ENCODE data around the gene CFAP107. TPM values are rescaled to one million over a fixed set of nuclear protein-coding genes. Genes with fewer than 3 reads are reported as not detected.

CFAP107 gene
- total and polyA plus RNA-seq, 2 donors (not counting 1 experiment from before 2014, with no cell fraction given) = not detected

DNA sequence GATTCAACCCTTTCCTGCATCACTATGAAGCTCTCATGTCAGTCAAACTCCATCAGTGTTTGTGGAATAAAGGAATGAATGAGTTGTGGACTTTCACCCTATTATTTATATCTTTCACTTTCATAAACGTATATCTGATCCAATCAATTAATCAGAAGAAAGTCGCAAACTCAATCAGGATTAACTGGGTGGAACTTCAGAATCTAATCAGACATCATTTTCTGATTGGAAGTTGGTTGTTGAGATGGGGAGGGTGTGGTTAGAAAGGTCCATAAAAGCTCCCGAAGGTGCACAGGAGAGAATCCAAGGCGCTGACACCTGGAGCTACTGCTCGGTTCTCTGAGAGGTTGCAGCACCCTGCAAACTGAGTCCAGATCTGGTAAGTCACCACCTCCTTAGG, 27.4 kb downstream of the CFAP107 start, which contains the start of gene PRAMEF12:
TSS of gene PRAMEF12 (plus strand) at position 301 of the 400 bp plus-strand sequence. CDS start 1,130 bp downstream, outside the sequence.
- no peak within 1 kb of the TSS for H3K27ac ChIP-seq (ENCODE audit: low read length in 2 of 2)
- DNase-seq = no peak
- ATAC-seq (ENCODE audit: low read depth) = no peak
- TF ChIP-seq, protein P1, sequence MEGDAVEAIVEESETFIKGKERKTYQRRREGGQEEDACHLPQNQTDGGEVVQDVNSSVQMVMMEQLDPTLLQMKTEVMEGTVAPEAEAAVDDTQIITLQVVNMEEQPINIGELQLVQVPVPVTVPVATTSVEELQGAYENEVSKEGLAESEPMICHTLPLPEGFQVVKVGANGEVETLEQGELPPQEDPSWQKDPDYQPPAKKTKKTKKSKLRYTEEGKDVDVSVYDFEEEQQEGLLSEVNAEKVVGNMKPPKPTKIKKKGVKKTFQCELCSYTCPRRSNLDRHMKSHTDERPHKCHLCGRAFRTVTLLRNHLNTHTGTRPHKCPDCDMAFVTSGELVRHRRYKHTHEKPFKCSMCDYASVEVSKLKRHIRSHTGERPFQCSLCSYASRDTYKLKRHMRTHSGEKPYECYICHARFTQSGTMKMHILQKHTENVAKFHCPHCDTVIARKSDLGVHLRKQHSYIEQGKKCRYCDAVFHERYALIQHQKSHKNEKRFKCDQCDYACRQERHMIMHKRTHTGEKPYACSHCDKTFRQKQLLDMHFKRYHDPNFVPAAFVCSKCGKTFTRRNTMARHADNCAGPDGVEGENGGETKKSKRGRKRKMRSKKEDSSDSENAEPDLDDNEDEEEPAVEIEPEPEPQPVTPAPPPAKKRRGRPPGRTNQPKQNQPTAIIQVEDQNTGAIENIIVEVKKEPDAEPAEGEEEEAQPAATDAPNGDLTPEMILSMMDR (IDR thresholded peaks at IDR 0.05) = no peak
- TF ChIP-seq EZH2 (IDR thresholded peaks at IDR 0.05; ENCODE audit: borderline replicate concordance, insufficient read depth, low read depth, low read length, poor library complexity, severe bottlenecking) = no peak
- ChIA-PET CTCF (no interaction called here), POLR2A (no interaction called here)
- Mint-ChIP-seq H3K9me3 (ENCODE audit: insufficient read depth) (no peaks in the 10 kb centered on the region), H3K27me3 (peaks cover 25% of the 10 kb centered on the region), H3K4me3 (no peak within 1 kb of the TSS), H3K27ac (no peak within 1 kb of the TSS), H3K4me1 (no peaks in the 10 kb centered on the region)
- H4K20me1 ChIP-seq (ENCODE audit: control insufficient read depth, insufficient read depth, low read length, poor library complexity, severe bottlenecking) = no peaks in the 10 kb centered on the region
- no peak within 1 kb of the TSS for H3K4me2 ChIP-seq (replicated peaks; ENCODE audit: low read depth, low read length, poor library complexity, severe bottlenecking)
- H3K36me3 ChIP-seq (replicated peaks in 1 of 2; ENCODE audit: control extremely low read depth in 1 of 2, control insufficient read depth in 1 of 2, extremely low read depth in 1 of 2, insufficient read depth in 2 of 2, low read length in 1 of 2) = no peaks in the 10 kb centered on the region
- no peak within 1 kb of the TSS for H2AFZ ChIP-seq (ENCODE audit: insufficient read depth, low read depth, low read length, poor library complexity, severe bottlenecking)
- H3K4me1 ChIP-seq (ENCODE audit: control insufficient read depth in 2 of 2, insufficient read depth in 2 of 2, low read length in 2 of 2) = no peaks in the 10 kb centered on the region
- H3K4me3 ChIP-seq (ENCODE audit: control extremely low read depth in 1 of 5, extremely low read depth in 1 of 5, insufficient read depth in 1 of 5, low read depth in 2 of 5, low read length in 4 of 5) = no peak within 1 kb of the TSS
- H3K79me2 ChIP-seq (ENCODE audit: control insufficient read depth, insufficient read depth, low read length) = no peaks in the 10 kb centered on the region
- intact Hi-C loops (cut with micrococcal nuclease) = no loop called here
- peaks cover 0 to 11% (median 0%) of the 10 kb centered on the region in 4 experiments for H3K27me3 ChIP-seq (replicated peaks in 1 of 4; ENCODE audit: control extremely low read depth in 1 of 4, control insufficient read depth in 3 of 4, insufficient read depth in 4 of 4, low read length in 3 of 4)
- WGBS (ENCODE audit: insufficient coverage) = 95% methylated on average over 3 of the region's 5 CpGs
- no peaks in the 10 kb centered on the region for H3K9me3 ChIP-seq (ENCODE audit: control extremely low read depth in 1 of 3, control insufficient read depth in 2 of 3, insufficient read depth in 1 of 3, low read length in 2 of 3)
- no peak within 1 kb of the TSS for H3K9ac ChIP-seq (ENCODE audit: low read length)

DNA sequence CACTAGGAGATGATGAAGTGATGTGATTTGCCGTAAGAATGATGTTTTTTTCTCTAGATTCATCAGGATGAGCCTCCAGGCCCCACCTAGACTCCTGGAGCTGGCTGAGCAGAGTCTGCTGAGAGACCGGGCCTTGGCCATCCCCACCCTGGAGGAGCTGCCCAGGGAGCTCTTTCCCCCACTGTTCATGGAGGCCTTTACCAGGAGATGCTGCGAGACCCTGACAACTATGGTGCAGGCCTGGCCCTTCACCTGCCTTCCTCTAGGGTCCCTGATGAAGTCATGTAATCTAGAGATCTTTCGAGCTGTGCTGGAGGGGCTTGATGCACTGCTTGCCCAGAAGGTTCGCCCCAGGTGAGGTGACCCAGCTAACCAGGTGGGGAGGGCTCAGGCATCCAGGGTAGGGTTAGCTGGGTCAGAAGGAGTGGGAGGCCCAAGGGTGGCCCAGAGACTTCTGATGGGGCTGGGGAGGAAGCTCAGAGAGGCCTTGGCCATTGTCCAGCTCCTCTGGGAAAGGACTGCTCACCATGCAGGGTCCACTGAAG, 28.9 kb downstream of the CFAP107 start:
- WGBS (ENCODE audit: insufficient coverage) = 90% methylated on average over 4 of the region's 5 CpGs
- no peaks in the 10 kb centered on the region for H4K20me1 ChIP-seq (ENCODE audit: control insufficient read depth, insufficient read depth, low read length, poor library complexity, severe bottlenecking)
- CTCF ChIA-PET = no interaction called here

More for the DNA sequence above, 28.9 kb downstream of the CFAP107 start:
- no peak for TF ChIP-seq EZH2 (IDR thresholded peaks at IDR 0.05; ENCODE audit: borderline replicate concordance, insufficient read depth, low read depth, low read length, poor library complexity, severe bottlenecking)
- TF ChIP-seq, protein P1 (IDR thresholded peaks at IDR 0.05) = no peak
- ATAC-seq (ENCODE audit: low read depth) = no peak
- Histone ChIP-seq H3K9me3 (ENCODE audit: control extremely low read depth in 1 of 3, control insufficient read depth in 2 of 3, insufficient read depth in 1 of 3, low read length in 2 of 3) (no peaks in the 10 kb centered on the region), H3K27ac (ENCODE audit: low read length in 2 of 2) (no peak overlapping the region), H3K4me2 (replicated peaks; ENCODE audit: low read depth, low read length, poor library complexity, severe bottlenecking) (no peak overlapping the region), H3K79me2 (ENCODE audit: control insufficient read depth, insufficient read depth, low read length) (no peaks in the 10 kb centered on the region), H2AFZ (ENCODE audit: insufficient read depth, low read depth, low read length, poor library complexity, severe bottlenecking) (no peak overlapping the region), H3K4me3 (ENCODE audit: control extremely low read depth in 1 of 5, extremely low read depth in 1 of 5, insufficient read depth in 1 of 5, low read depth in 2 of 5, low read length in 4 of 5) (no peak overlapping the region), H3K36me3 (replicated peaks in 1 of 2; ENCODE audit: control extremely low read depth in 1 of 2, control insufficient read depth in 1 of 2, extremely low read depth in 1 of 2, insufficient read depth in 2 of 2, low read length in 1 of 2) (no peaks in the 10 kb centered on the region), H3K4me1 (ENCODE audit: control insufficient read depth in 2 of 2, insufficient read depth in 2 of 2, low read length in 2 of 2) (no peaks in the 10 kb centered on the region), H3K9ac (ENCODE audit: low read length) (no peak overlapping the region), H3K27me3 (replicated peaks in 1 of 4; ENCODE audit: control extremely low read depth in 1 of 4, control insufficient read depth in 3 of 4, insufficient read depth in 4 of 4, low read length in 3 of 4) (peaks cover 0 to 12% (median 0%) of the 10 kb centered on the region in 4 experiments)
- POLR2A ChIA-PET = no interaction called here
- H3K27me3 Mint-ChIP-seq = peaks cover 26% of the 10 kb centered on the region
- no peaks in the 10 kb centered on the region for H3K9me3 Mint-ChIP-seq (ENCODE audit: insufficient read depth)
- DNase-seq = no peak
- H3K4me1 Mint-ChIP-seq = no peaks in the 10 kb centered on the region
- H3K4me3 Mint-ChIP-seq = no peak overlapping the region
- intact Hi-C loops (cut with micrococcal nuclease) = no loop called here
- no peak overlapping the region for H3K27ac Mint-ChIP-seq

All from B cell (primary cell).